Endothelial cell of umbilical vein (primary cell): ENCODE measurements around the gene LCN2. TPM values are rescaled to one million over a fixed set of nuclear protein-coding genes. Genes with fewer than 3 reads are reported as not detected.

Source experiments
- BruUV-seq: library from RNA; stranded (reverse); fragments of 400-500 nt; replicated peaks from 2 replicates; lab custom pipeline; 2021; lab: Mats Ljungman, UMichigan
- CTCF ChIA-PET: fragments of 300-600, 350-600 bp; sonication (Branson Sonifier 250); formaldehyde crosslinking; loops from one replicate; lab custom pipeline; 2021; ENCODE audit warnings: antibody characterized with exemption, inconsistent platforms; lab: Charles Lee
- POLR2A ChIA-PET: fragments of 300-600, 350-600 bp; sonication (Branson Sonifier 250); formaldehyde crosslinking; loops from one replicate; lab custom pipeline; 2021; ENCODE audit warnings: antibody characterized with exemption, inconsistent platforms; lab: Charles Lee
- DNase-seq: peaks from one replicate; pipeline ENCODE4 v3.0.0-alpha.2; 2011; ENCODE audit warnings: low read depth, low spot score
- FAIRE-seq: peaks from 2 replicates; lab custom pipeline; 2011; peaks lifted over from hg19 to GRCh38; lab: Jason Lieb, UNC
- H2AFZ ChIP-seq: 2 replicates; pipeline ENCODE4 v1.6.0; 2012; ENCODE audit warnings: low read depth, low read length, control low read depth, inconsistent platforms
- H3K27ac ChIP-seq: 2 replicates; pipeline ENCODE4 v1.5.1; 2011; ENCODE audit warnings: low read depth, mild to moderate bottlenecking, control low read depth, low read length, moderate library complexity; ENCODE audit not compliant: insufficient read depth
- H3K27me3 ChIP-seq, 2 experiments: 2 replicates each; pipeline versions ENCODE4 v1.6.0 to v1.6.1; 2011; ENCODE audit warnings: low read length in 2 of 2, mixed read lengths in 1 of 2; ENCODE audit not compliant: control insufficient read depth in 2 of 2, insufficient read depth in 2 of 2
- H3K36me3 ChIP-seq, 2 experiments: 2 replicates in 1 of 2; 3 replicates in 1 of 2; pipeline ENCODE4 v1.5.1; 2011; ENCODE audit warnings: low read length in 2 of 2, mild to moderate bottlenecking in 1 of 2, moderate library complexity in 1 of 2; ENCODE audit not compliant: control insufficient read depth in 2 of 2, insufficient read depth in 2 of 2; ENCODE audit errors: extremely low read depth in 1 of 2
- H3K4me1 ChIP-seq: 3 replicates; pipeline ENCODE4 v1.5.1; 2011; ENCODE audit warnings: mild to moderate bottlenecking, low read length; ENCODE audit not compliant: control insufficient read depth, insufficient read depth; ENCODE audit errors: extremely low read depth
- H3K4me2 ChIP-seq: 2 replicates; pipeline ENCODE4 v1.6.1; 2011; ENCODE audit warnings: low read length, control low read depth, mixed read lengths; ENCODE audit not compliant: insufficient read depth
- H3K4me3 ChIP-seq, 3 experiments: fragments of 200-600 bp in 1 of 3; sonication (generic), shearing (Covaris generic) in 1 of 3; replicated peaks in 1 of 3; 2 replicates each; pipeline ENCODE4 v1.5.1; 2011 to 2016; ENCODE audit warnings: control low read depth in 3 of 3, low read length in 3 of 3, mild to moderate bottlenecking in 2 of 3, inconsistent platforms in 1 of 3, low read depth in 1 of 3, moderate library complexity in 1 of 3; ENCODE audit not compliant: insufficient read depth in 1 of 3
- H3K79me2 ChIP-seq: 2 replicates; pipeline ENCODE4 v1.6.0; 2012; ENCODE audit warnings: low read length, inconsistent platforms; ENCODE audit not compliant: control insufficient read depth, insufficient read depth
- H3K9ac ChIP-seq: replicated peaks from 2 replicates; pipeline ENCODE3; 2011; ENCODE audit warnings: low read length, control low read depth; ENCODE audit not compliant: insufficient read depth; ENCODE audit errors: extremely low read depth
- H3K9me1 ChIP-seq: replicated peaks from 3 replicates; pipeline ENCODE4 v1.6.0; 2011; ENCODE audit warnings: mild to moderate bottlenecking, low read length; ENCODE audit not compliant: control insufficient read depth, insufficient read depth; ENCODE audit errors: extremely low read depth
- H3K9me3 ChIP-seq: replicated peaks from 2 replicates; pipeline ENCODE4 v1.5.1; 2012; ENCODE audit warnings: low read length, inconsistent platforms; ENCODE audit not compliant: control insufficient read depth, insufficient read depth
- H4K20me1 ChIP-seq: replicated peaks from 2 replicates; pipeline ENCODE3; 2011; ENCODE audit warnings: mild to moderate bottlenecking, low read length; ENCODE audit not compliant: control insufficient read depth, insufficient read depth; ENCODE audit errors: extremely low read depth
- CTCF ChIP-seq, 2 donors: IDR thresholded peaks; 1 replicate in 1 of 2; 2 replicates in 1 of 2; pipeline ENCODE4 v1.5.1; 2011; ENCODE audit warnings: low read length in 2 of 2, mild to moderate bottlenecking in 2 of 2, moderate library complexity in 2 of 2, control low read depth in 1 of 2, inconsistent platforms in 1 of 2, low read depth in 1 of 2; ENCODE audit not compliant: insufficient read depth in 1 of 2; ENCODE audit errors: extremely low read depth in 1 of 2
- EZH2 ChIP-seq: IDR thresholded peaks from 2 replicates; pipeline ENCODE4 v1.6.1; 2012; ENCODE audit warnings: borderline replicate concordance, low read depth, mild to moderate bottlenecking, moderate library complexity, low read length, inconsistent platforms; ENCODE audit not compliant: severe bottlenecking
- FOS ChIP-seq: IDR thresholded peaks from 2 replicates; pipeline ENCODE4 v1.6.1; 2011; ENCODE audit warnings: mild to moderate bottlenecking, low read length, moderate library complexity, borderline replicate concordance; ENCODE audit not compliant: insufficient read depth
- GATA2 ChIP-seq: IDR thresholded peaks from 2 replicates; pipeline ENCODE4 v1.7.0; 2011; ENCODE audit warnings: low read depth, mild to moderate bottlenecking, moderate library complexity, mixed read lengths, low read length; ENCODE audit not compliant: insufficient read length, insufficient read depth
- JUN ChIP-seq: IDR thresholded peaks from 2 replicates; pipeline ENCODE4 v1.6.1; 2011; ENCODE audit warnings: borderline replicate concordance, low read depth; ENCODE audit not compliant: insufficient read length, insufficient read depth
- MAX ChIP-seq: IDR thresholded peaks from 2 replicates; pipeline ENCODE4 v1.6.1; 2011; ENCODE audit not compliant: insufficient read depth, insufficient read length
- MYC ChIP-seq: IDR thresholded peaks from one replicate; pipeline ENCODE4 v1.6.1; 2011; ENCODE audit warnings: mild to moderate bottlenecking, low read depth, low read length
- POLR2A ChIP-seq: IDR thresholded peaks from 2 replicates; pipeline ENCODE4 v1.6.1; 2012; ENCODE audit warnings: low read depth, mild to moderate bottlenecking, control low read depth, low read length
- POLR2AphosphoS5 ChIP-seq: IDR thresholded peaks from 2 replicates; pipeline ENCODE4 v1.6.1; 2012; ENCODE audit warnings: low read depth, mild to moderate bottlenecking, control low read depth, low read length, moderate library complexity; ENCODE audit not compliant: insufficient read depth
- dilution Hi-C: fragments of 300-500 bp; cut with MboI; formaldehyde crosslinking; loops from one replicate; pipeline ENCODE4 v1.15.0; 2019; ENCODE audit warnings: low sequenced_read_pairs; ENCODE audit not compliant: extremely low pct_ligation_motif_present
- intact Hi-C: fragments of 100-400 bp; cut with micrococcal nuclease; formaldehyde crosslinking; loops from one replicate; pipeline ENCODE4 v1.10.0; 2022
- polyA plus RNA-seq, 4 experiments: library from polyadenylated mRNA; depleted of rRNA in 3 of 4; stranded (reverse) in 3 of 4; unstranded in 1 of 4; fragments of >200 nt; gene quantifications; 2 replicates each; pipeline versions ENCODE4 v1.2.1 to v1.2.3, GENCODE V29; 2011 to 2012; ENCODE audit warnings: missing spikeins in 1 of 4
- total RNA-seq: library from RNA; stranded (reverse); gene quantifications from 2 replicates; pipeline ENCODE4 v1.2.3, GENCODE V29; 2021

LCN2 gene
- total and polyA plus RNA-seq, 2 donors (not counting 3 experiments of a cell fraction or from before 2014, with no cell fraction given) = not detected

- no peaks in the 10 kb centered on the region for H3K9me3 ChIP-seq
- H3K9ac ChIP-seq = peak overlapping the region; percentile 89
- FAIRE-seq = peak; percentile 87
- peaks cover 38% of the 10 kb centered on the region for H3K79me2 ChIP-seq
- H4K20me1 ChIP-seq = no peaks in the 10 kb centered on the region
- H3K4me2 ChIP-seq = peak overlapping the region; percentile 59
- H3K4me3 ChIP-seq = peak overlapping the region in 2 of 3 experiments; percentile 48 to 51
- ChIA-PET POLR2A (interaction anchor here (0.9 to 1.1 kb wide), 3 partner anchors 9 to 33 kb away, joined by 3 to 4 read pairs (median 3); partner anchors contain the start of genes NAIF1 and SLC25A25), CTCF (interaction anchor here (0.9 to 4.9 kb wide), 8 partner anchors 12 to 158 kb away, joined by 3 to 56 read pairs (median 5); no protein-coding TSS in a partner anchor)
- TF ChIP-seq MYC (no peak), GATA2 (no peak), EZH2 (no peak), JUN (no peak), POLR2A (peak; percentile 41), FOS (peak; percentile 28), MAX (no peak), POLR2AphosphoS5 (no peak), CTCF (IDR thresholded peaks at IDR 0.05; ENCODE audit: extremely low read depth in 1 of 2, insufficient read depth in 1 of 2, low read depth in 1 of 2, low read length in 2 of 2) (no peak)
- peaks cover 31% of the 10 kb centered on the region for H3K4me1 ChIP-seq
- H3K27me3 ChIP-seq = no peaks in the 10 kb centered on the region
- no peaks in the 10 kb centered on the region for H3K9me1 ChIP-seq
- intact Hi-C loops = no loop called here
- dilution Hi-C loops = no loop called here
- no TSS peak for BruUV-seq
- peak overlapping the region; percentile 90 for H3K27ac ChIP-seq
- H3K36me3 ChIP-seq = peaks cover 11 to 24% of the 10 kb centered on the region in 2 experiments
- H2AFZ ChIP-seq = no peak overlapping the region
- DNase-seq = peak; percentile 67
Observed at GRCh38 chr9:128099932-128100491, 49.2 kb upstream of the LCN2 start.
